Colonic mucosa (tissue), 4 donors: Measurements from ENCODE around the gene POU6F2. TPM values are rescaled to one million over a fixed set of nuclear protein-coding genes. Genes with fewer than 3 reads are reported as not detected.

ENCODE experiments used
- DNase-seq: peaks from one replicate; pipeline ENCODE4 v3.0.0-alpha.2; 2020
- H3K27ac ChIP-seq: fragments of 200-600 bp; one replicate; pipeline ENCODE4 v1.8.0; 2021
- H3K27me3 ChIP-seq: fragments of 200-600 bp; one replicate; pipeline ENCODE4 v1.8.0; 2021
- H3K36me3 ChIP-seq: fragments of 200-600 bp; one replicate; pipeline ENCODE4 v1.8.0; 2021
- H3K4me1 ChIP-seq: fragments of 200-600 bp; one replicate; pipeline ENCODE4 v1.8.0; 2021; ENCODE audit warnings: mild to moderate bottlenecking
- H3K4me3 ChIP-seq: fragments of 200-600 bp; one replicate; pipeline ENCODE4 v1.8.0; 2021
- H3K9ac ChIP-seq, 2 donors: one replicate each; pipeline ENCODE4 v1.7.0; 2013; ENCODE audit warnings: control low read depth in 2 of 2, low read depth in 2 of 2, low read length in 2 of 2
- H3K9me3 ChIP-seq: fragments of 200-600 bp; one replicate; pipeline ENCODE4 v1.8.0; 2021
- CTCF ChIP-seq: fragments of 200-600 bp; IDR thresholded peaks from one replicate; pipeline ENCODE4 v1.8.0; 2022; ENCODE audit warnings: antibody characterized with exemption, mild to moderate bottlenecking
- intact Hi-C: fragments of 100-400 bp; cut with DNase I; formaldehyde crosslinking; loops from one replicate; pipeline ENCODE4 v1.14.1; 2022
- total RNA-seq, 2 donors: library from RNA; stranded (reverse); fragmentation: NEBNext Ultra II Directional in 1 of 2; extraction: Animal tissue kit (Norgen Biotek cat#: 25700) in 1 of 2; gene quantifications; one replicate each; pipeline ENCODE4 v1.2.1, GENCODE V29; 2021
- donor health status: healthy.
- donor health status: DM: no; HTN: no; CAD: no.
- donor health status: DM: no; HTN: no; CAD: no.

POU6F2 gene
- total RNA-seq, 2 donors from 2014 or later: 1.3 TPM; not detected in 1

GRCh38 chr7:39133088-39133487 lies 155.4 kb downstream of the POU6F2 start:
- Histone ChIP-seq H3K27me3 (no peaks in the 10 kb centered on the region), H3K9me3 (no peaks in the 10 kb centered on the region), H3K4me3 (no peak overlapping the region), H3K9ac (no peak overlapping the region), H3K27ac (no peak overlapping the region), H3K4me1 (no peaks in the 10 kb centered on the region), H3K36me3 (no peaks in the 10 kb centered on the region)
- no peak for DNase-seq
- intact Hi-C loops: no loop called here
- no peak for TF ChIP-seq CTCF

- no peak overlapping the region for H3K27ac ChIP-seq
- intact Hi-C loops: no loop called here
- TF ChIP-seq CTCF: no peak
- H3K9me3 ChIP-seq: no peaks in the 10 kb centered on the region
- no peaks in the 10 kb centered on the region for H3K4me1 ChIP-seq
- no peak overlapping the region for H3K9ac ChIP-seq
- H3K36me3 ChIP-seq: no peaks in the 10 kb centered on the region
- no peak for DNase-seq
- no peaks in the 10 kb centered on the region for H3K27me3 ChIP-seq
- H3K4me3 ChIP-seq: no peak overlapping the region
Observed at GRCh38 chr7:39137480-39137879, 159.8 kb downstream of the POU6F2 start.

- no peak overlapping the region for H3K27ac ChIP-seq
- no peak for DNase-seq
- H3K9me3 ChIP-seq: no peaks in the 10 kb centered on the region
- no peak overlapping the region for H3K4me3 ChIP-seq
- no peaks in the 10 kb centered on the region for H3K4me1 ChIP-seq
- no peaks in the 10 kb centered on the region for H3K36me3 ChIP-seq
- no peak overlapping the region for H3K9ac ChIP-seq
- no peak for TF ChIP-seq CTCF
- intact Hi-C loops: no loop called here
- no peaks in the 10 kb centered on the region for H3K27me3 ChIP-seq
Observed at GRCh38 chr7:39142750-39143149, 165.0 kb downstream of the POU6F2 start.

GRCh38 chr7:39144420-39144819 lies 166.7 kb downstream of the POU6F2 start:
- no peak for DNase-seq
- H3K9ac ChIP-seq: no peak overlapping the region
- intact Hi-C loops: no loop called here
- no peaks in the 10 kb centered on the region for H3K9me3 ChIP-seq
- no peak overlapping the region for H3K4me3 ChIP-seq
- TF ChIP-seq CTCF: no peak
- no peak overlapping the region for H3K27ac ChIP-seq
- no peaks in the 10 kb centered on the region for H3K27me3 ChIP-seq
- no peaks in the 10 kb centered on the region for H3K36me3 ChIP-seq
- no peaks in the 10 kb centered on the region for H3K4me1 ChIP-seq

- intact Hi-C loops: no loop called here
- no peak for TF ChIP-seq CTCF
- Histone ChIP-seq H3K27me3 (no peaks in the 10 kb centered on the region), H3K27ac (no peak overlapping the region), H3K36me3 (no peaks in the 10 kb centered on the region), H3K4me1 (no peaks in the 10 kb centered on the region), H3K9ac (no peak overlapping the region), H3K9me3 (no peaks in the 10 kb centered on the region), H3K4me3 (no peak overlapping the region)
- DNase-seq: no peak
Observed at GRCh38 chr7:39145283-39145682, 167.6 kb downstream of the POU6F2 start.

- intact Hi-C loops: no loop called here
- no peak for DNase-seq
- H3K4me1 ChIP-seq: no peaks in the 10 kb centered on the region
- H3K27me3 ChIP-seq: no peaks in the 10 kb centered on the region
- H3K9me3 ChIP-seq: no peaks in the 10 kb centered on the region
- no peak for TF ChIP-seq CTCF
- no peak overlapping the region for H3K4me3 ChIP-seq
- no peaks in the 10 kb centered on the region for H3K36me3 ChIP-seq
- no peak overlapping the region for H3K9ac ChIP-seq
- no peak overlapping the region for H3K27ac ChIP-seq
Observed at GRCh38 chr7:39145935-39146334, 168.2 kb downstream of the POU6F2 start.
